Measurements from ENCODE around the gene KANK4. TPM values are rescaled to one million over a fixed set of nuclear protein-coding genes. Genes with fewer than 3 reads are reported as not detected.

KANK4 gene
- total RNA-seq, 1 donor from 2014 or later, result 1.0 TPM

DNA sequence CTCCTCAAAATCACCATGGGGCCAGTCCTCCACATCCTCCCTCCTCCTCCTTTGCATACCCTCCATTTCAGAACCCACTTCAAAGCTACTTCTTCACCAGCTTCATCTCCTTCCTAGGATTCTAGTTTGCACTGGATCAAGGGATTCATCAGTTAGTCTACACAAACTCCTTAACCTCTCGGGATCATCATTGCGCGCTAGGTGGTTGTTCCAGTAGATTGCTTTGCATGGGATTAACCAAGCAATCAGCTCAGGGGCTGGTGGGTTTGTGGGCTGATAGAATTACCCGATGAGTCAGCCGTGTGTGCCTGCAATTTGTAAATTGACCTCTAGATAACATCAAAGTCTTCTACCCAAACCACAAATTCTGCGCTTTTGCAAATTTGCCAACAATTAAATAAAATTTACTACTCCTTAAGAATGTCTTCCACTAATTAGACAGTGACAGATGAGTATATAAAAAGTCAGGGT, 7.7 kb downstream of the KANK4 start:
- no peak for DNase-seq (ENCODE audit: low spot score, unreplicated experiment)

DNA sequence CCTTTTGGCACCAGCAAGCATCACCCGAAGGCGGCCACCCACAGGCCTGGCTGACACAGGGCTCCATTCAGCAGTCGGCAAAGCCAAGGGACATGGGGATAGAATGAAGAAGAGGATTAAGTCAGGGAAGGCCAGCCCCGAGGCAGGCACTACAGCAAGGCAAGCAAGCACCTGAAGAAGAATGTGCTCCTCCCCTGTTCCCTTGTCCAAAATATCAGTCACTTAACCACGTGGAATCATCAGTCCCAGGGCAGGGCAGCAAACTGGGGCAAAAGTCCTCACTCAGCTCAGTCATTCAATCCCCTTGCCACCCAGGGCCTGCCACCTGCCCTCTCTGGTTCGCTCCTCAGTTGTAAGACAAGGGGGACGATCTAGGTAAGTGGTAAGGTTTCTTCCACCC, 9.3 kb downstream of the KANK4 start:
- TF ChIP-seq, protein P1, sequence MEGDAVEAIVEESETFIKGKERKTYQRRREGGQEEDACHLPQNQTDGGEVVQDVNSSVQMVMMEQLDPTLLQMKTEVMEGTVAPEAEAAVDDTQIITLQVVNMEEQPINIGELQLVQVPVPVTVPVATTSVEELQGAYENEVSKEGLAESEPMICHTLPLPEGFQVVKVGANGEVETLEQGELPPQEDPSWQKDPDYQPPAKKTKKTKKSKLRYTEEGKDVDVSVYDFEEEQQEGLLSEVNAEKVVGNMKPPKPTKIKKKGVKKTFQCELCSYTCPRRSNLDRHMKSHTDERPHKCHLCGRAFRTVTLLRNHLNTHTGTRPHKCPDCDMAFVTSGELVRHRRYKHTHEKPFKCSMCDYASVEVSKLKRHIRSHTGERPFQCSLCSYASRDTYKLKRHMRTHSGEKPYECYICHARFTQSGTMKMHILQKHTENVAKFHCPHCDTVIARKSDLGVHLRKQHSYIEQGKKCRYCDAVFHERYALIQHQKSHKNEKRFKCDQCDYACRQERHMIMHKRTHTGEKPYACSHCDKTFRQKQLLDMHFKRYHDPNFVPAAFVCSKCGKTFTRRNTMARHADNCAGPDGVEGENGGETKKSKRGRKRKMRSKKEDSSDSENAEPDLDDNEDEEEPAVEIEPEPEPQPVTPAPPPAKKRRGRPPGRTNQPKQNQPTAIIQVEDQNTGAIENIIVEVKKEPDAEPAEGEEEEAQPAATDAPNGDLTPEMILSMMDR (IDR thresholded peaks at IDR 0.05; ENCODE audit: unreplicated experiment), result no peak
- H3K4me1 Mint-ChIP-seq (ENCODE audit: low read depth), result no peaks in the 10 kb centered on the region
- H3K36me3 Mint-ChIP-seq (ENCODE audit: insufficient read depth), result no peaks in the 10 kb centered on the region
- no peak overlapping the region for H3K4me3 Mint-ChIP-seq (ENCODE audit: low read depth)
- no peak overlapping the region for H3K27ac Mint-ChIP-seq
- peaks cover 32% of the 10 kb centered on the region for H3K27me3 Mint-ChIP-seq
- no peaks in the 10 kb centered on the region for H3K9me3 Mint-ChIP-seq (ENCODE audit: low read depth)
- no peak for DNase-seq (ENCODE audit: low spot score, unreplicated experiment)

More for the DNA sequence above, 7.7 kb downstream of the KANK4 start:
- H3K27ac Mint-ChIP-seq, result no peak overlapping the region
- H3K4me3 Mint-ChIP-seq (ENCODE audit: low read depth), result no peak overlapping the region
- no peaks in the 10 kb centered on the region for H3K4me1 Mint-ChIP-seq (ENCODE audit: low read depth)
- no peaks in the 10 kb centered on the region for H3K9me3 Mint-ChIP-seq (ENCODE audit: low read depth)
- no peaks in the 10 kb centered on the region for H3K36me3 Mint-ChIP-seq (ENCODE audit: insufficient read depth)
- TF ChIP-seq, protein P1 (IDR thresholded peaks at IDR 0.05; ENCODE audit: unreplicated experiment), result no peak
- H3K27me3 Mint-ChIP-seq, result peaks cover 46% of the 10 kb centered on the region

DNA sequence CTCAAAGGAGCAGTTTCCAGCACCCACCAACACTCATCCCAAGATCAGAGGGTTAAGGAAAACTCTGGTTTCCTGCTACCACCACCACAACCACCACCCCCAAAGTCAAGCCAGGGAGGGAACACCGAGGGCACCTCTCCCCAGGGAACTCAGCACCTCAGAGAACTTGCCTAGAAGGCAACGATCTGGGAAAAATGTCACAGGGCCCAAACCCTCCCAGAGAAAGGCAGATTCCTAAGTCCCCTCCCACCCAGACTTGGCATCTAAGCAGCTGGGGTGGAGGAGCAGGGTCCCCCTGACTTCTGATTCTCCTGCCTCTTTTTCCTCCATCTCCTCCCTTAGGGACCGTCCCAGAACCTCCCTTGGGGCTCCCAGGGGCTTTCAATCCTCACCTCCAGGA, 10.6 kb downstream of the KANK4 start:
- no peak overlapping the region for H3K27ac Mint-ChIP-seq
- no peak for DNase-seq (ENCODE audit: low spot score, unreplicated experiment)
- H3K4me3 Mint-ChIP-seq (ENCODE audit: low read depth), result no peak overlapping the region
- TF ChIP-seq, protein P1 (IDR thresholded peaks at IDR 0.05; ENCODE audit: unreplicated experiment), result no peak
- H3K4me1 Mint-ChIP-seq (ENCODE audit: low read depth), result no peaks in the 10 kb centered on the region
- H3K9me3 Mint-ChIP-seq (ENCODE audit: low read depth), result no peaks in the 10 kb centered on the region
- no peaks in the 10 kb centered on the region for H3K36me3 Mint-ChIP-seq (ENCODE audit: insufficient read depth)
- H3K27me3 Mint-ChIP-seq, result peaks cover 27% of the 10 kb centered on the region

DNA sequence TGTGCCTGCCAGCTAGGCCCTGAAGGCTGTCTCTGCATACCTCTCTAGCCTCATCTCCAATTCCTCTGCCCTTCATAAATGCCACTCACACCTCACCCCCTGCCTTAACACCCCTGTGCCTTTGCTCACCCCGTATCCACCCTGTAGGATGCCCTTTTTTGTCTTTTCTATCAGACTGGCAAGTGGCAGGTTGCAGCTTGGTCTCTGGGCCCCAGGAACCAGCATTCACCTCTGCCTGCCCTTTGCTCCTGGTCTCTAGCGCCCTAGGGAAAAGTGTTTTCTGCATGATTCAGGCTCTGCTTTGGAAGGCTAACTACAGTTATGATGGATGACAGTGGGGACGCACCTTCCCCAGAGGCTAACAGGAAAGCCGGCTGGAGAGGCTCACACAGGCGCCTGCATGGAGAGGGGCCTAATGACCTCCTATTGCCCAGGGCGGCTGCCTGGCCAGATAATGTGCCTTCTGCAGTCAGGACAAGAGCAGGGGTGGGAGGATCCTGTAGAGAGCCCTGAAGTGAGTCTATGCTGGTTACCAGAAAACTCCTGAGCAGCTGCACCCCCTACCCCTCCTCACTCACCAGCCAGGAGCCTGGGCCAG, 11.2 kb downstream of the KANK4 start:
- Mint-ChIP-seq H3K4me3 (ENCODE audit: low read depth) (no peak overlapping the region), H3K36me3 (ENCODE audit: insufficient read depth) (no peaks in the 10 kb centered on the region), H3K4me1 (ENCODE audit: low read depth) (no peaks in the 10 kb centered on the region), H3K9me3 (ENCODE audit: low read depth) (no peaks in the 10 kb centered on the region), H3K27ac (no peak overlapping the region), H3K27me3 (peaks cover 27% of the 10 kb centered on the region)
- no peak for DNase-seq (ENCODE audit: low spot score, unreplicated experiment)
- TF ChIP-seq, protein P1 (IDR thresholded peaks at IDR 0.05; ENCODE audit: unreplicated experiment), result no peak

DNA sequence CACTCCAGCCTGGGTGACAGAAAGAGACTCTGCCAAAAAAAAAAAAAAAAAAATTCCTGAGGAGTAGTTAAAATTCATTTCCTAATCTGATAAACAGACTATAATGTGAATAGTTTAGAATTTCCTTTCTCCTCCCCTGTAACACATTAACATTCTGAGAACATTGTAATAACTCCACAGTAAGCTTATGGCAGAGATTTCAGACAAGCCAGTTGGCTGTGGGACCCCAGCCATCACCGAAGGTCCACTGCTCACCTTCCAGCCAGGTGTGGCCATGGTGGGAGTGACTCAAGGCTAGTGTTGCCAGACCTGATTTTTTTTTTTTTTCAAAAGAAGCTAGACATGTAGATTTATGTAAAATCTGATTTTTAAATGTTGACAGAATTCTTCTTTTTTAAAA, 11.8 kb downstream of the KANK4 start:
- DNase-seq (ENCODE audit: low spot score, unreplicated experiment), result no peak
- no peaks in the 10 kb centered on the region for H3K4me1 Mint-ChIP-seq (ENCODE audit: low read depth)
- TF ChIP-seq, protein P1 (IDR thresholded peaks at IDR 0.05; ENCODE audit: unreplicated experiment), result no peak
- no peak overlapping the region for H3K4me3 Mint-ChIP-seq (ENCODE audit: low read depth)
- H3K9me3 Mint-ChIP-seq (ENCODE audit: low read depth), result no peaks in the 10 kb centered on the region
- no peaks in the 10 kb centered on the region for H3K36me3 Mint-ChIP-seq (ENCODE audit: insufficient read depth)
- no peak overlapping the region for H3K27ac Mint-ChIP-seq
- peaks cover 26% of the 10 kb centered on the region for H3K27me3 Mint-ChIP-seq

All from progenitor cell of endocrine pancreas (in vitro differentiated cells).